ENCODE measurements around the gene VRK1.

VRK1 gene

GRCh38 chr14:96790706-96791105, 6.5 kb upstream of the VRK1 start:
- DNase-seq (ENCODE audit: extremely low read depth in 1 of 2, low read depth in 1 of 2): no peak

GRCh38 chr14:96792003-96792402, 5.2 kb upstream of the VRK1 start:
- no peak for DNase-seq (ENCODE audit: extremely low read depth in 1 of 2, low read depth in 1 of 2)

DNA sequence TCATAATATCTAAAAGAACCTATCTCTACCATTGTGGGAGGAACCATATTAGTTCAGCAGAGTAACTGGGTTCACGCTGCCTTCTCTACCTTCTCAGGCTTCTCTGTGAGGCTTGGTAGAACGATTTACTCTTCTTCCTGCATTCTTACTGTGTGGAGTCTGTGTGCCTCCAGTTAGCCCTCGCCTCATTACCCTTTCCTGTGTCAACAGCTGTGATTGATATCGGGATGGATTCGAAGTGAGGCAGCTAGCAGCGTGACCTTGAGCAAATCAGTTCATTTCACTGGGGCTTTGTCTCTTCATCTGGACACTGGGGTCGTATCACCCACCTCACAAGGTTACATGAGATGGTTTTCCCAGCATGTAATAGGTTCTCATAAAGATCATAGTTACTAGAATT, 4.6 kb upstream of the VRK1 start:
- no peak for DNase-seq (ENCODE audit: extremely low read depth in 1 of 2, low read depth in 1 of 2)

GRCh38 chr14:96793547-96793946, 3.6 kb upstream of the VRK1 start:
- no peak for DNase-seq (ENCODE audit: extremely low read depth in 1 of 2, low read depth in 1 of 2)

DNA sequence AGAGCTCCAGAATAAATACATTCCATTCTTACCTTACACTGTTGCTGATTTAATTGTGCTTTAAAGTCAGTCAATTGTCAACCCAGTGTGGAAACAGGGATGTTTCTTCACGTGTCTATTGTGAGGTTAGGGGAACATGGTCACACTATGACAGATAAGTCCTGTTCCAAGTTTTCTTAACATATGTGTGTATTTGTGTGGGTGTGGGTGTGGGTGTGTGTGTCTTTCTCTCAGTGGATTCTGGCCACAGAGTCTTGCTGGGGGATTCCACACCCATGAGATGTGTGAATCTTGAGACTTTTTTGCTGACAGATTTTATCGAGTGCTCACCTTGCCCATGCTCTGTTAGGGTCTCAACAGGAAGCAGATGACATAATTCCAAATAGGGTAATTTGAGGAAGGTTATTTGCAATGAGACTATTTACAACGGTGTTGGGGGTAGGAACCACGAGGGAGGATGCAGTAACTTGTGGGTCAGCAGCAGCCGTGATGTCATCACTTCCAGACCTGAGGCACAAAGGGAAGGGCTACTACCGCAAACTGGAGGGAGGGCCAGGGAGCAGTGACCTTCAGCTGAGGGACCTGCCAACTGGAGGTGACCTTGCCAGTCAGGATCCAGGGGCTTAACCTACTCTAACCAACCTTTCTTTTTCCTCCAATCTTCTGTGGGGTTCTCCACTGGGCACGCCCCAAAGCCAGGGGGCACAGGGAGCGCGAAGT, 1.9 kb upstream of the VRK1 start:
- DNase-seq (ENCODE audit: extremely low read depth in 1 of 2, low read depth in 1 of 2): no peak

DNA sequence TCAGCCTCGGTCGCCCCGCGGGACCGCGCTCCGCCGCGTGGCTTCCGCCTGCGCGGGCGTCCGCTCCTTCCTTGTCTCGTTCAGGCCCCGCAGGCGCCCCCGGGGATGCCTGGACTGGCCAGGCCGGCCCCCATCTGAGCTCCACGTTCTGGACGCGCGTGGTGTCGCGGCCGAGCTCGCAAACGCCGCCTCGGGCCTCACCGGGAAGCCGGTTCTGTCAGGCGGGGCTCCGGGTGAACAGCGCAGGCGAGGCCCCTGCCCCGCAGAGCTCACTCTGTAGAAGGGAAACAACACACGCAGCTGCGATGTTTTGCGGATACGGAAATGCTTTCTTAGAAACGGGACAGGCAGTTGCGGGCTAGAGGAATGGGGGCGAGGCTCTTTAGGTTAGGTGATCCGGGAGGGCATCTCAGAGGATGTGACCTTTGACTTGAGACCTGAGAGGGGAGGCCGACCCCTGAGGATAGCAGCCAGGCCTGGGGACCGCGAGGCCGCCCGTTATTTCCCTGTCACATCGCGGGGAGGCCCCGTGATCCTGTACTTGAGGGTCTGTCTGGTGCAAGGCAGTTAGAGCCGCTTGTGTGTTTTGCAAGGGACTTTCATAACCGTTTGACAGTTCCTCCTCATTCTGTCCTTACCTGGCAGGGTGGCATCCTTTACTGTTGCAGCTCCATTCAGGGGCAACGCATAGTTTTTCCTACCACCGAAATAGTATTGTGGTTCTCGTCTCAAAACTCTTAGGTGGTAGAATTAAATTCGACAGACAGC, 584 bp downstream of the VRK1 start:
- peak in 1 of 2 donors; percentile 10 for DNase-seq (ENCODE audit: extremely low read depth in 1 of 2, low read depth in 1 of 2)

DNA sequence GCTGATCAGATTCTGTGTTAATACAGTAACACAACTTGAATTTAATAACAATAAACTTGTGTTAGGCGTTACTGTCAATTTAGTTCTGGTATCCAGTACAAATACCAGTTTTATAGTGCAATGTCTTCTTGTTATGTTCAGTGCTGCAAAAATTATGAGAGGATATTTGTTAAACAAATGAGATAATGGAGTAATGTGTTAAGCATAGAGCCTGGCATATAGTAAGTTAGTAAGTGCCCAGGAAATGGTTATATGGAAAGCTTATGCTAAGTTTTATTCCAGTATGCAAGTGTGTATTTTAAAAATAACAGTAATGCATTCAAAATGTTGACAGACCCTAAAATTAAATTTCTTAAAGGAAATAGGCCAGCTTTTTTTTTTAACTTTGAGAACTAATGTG, 1.8 kb downstream of the VRK1 start:
- no peak for DNase-seq (ENCODE audit: extremely low read depth in 1 of 2, low read depth in 1 of 2)

- DNase-seq (ENCODE audit: extremely low read depth in 1 of 2, low read depth in 1 of 2): no peak
Measured at GRCh38 chr14:96799489-96800054, 2.4 kb downstream of the VRK1 start.

DNA sequence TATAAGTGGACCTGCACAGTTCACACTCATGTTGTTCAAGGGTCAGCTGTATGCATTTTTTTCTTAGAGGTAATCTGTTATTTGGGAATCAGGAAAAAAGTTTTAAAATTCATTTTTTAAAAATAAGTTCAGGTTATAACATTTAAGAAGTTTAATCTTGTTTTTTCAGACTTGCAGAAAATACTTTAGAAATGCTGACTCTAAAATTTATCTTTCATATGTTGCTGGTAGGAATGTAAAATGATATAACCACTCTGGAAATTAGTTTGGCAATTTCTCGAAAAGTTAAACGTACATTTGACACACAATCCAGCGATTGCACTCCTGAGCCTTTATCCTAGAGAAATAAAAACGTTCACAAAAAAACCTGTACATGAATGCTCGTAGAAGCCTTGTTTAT, 4.7 kb downstream of the VRK1 start:
- DNase-seq (ENCODE audit: extremely low read depth in 1 of 2, low read depth in 1 of 2): no peak

DNA sequence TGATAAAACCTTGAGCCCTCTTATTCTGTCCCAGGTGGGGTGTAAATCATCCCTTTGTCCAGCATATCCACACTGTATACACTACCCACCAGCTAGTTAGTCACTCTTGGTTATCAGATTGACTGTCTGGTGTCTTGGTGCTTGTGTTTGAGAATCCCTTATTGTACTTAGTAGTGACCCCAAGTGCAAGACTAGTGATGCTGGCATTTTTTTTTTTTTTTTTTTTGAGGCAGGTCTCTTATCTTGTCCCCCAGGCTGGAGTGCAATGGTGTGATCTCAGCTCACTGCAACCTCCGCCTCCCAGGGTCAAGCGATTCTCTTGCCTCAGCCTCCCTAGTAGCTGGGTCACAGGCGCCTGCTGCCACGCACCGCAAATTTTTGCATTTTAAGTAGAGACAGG, 5.8 kb downstream of the VRK1 start:
- DNase-seq (ENCODE audit: extremely low read depth in 1 of 2, low read depth in 1 of 2): no peak

- DNase-seq (ENCODE audit: extremely low read depth in 1 of 2, low read depth in 1 of 2): no peak
Measured at GRCh38 chr14:96803958-96804357, 6.8 kb downstream of the VRK1 start.

- DNase-seq (ENCODE audit: extremely low read depth in 1 of 2, low read depth in 1 of 2): no peak
Measured at GRCh38 chr14:96804895-96805294, 7.7 kb downstream of the VRK1 start.

GRCh38 chr14:96805956-96806355, 8.8 kb downstream of the VRK1 start:
- DNase-seq (ENCODE audit: extremely low read depth in 1 of 2, low read depth in 1 of 2): no peak

- DNase-seq (ENCODE audit: extremely low read depth in 1 of 2, low read depth in 1 of 2): no peak
Measured at GRCh38 chr14:96806836-96807235, 9.7 kb downstream of the VRK1 start.

- no peak for DNase-seq (ENCODE audit: extremely low read depth in 1 of 2, low read depth in 1 of 2)
Measured at GRCh38 chr14:96808619-96809406, 11.6 kb downstream of the VRK1 start.

DNA sequence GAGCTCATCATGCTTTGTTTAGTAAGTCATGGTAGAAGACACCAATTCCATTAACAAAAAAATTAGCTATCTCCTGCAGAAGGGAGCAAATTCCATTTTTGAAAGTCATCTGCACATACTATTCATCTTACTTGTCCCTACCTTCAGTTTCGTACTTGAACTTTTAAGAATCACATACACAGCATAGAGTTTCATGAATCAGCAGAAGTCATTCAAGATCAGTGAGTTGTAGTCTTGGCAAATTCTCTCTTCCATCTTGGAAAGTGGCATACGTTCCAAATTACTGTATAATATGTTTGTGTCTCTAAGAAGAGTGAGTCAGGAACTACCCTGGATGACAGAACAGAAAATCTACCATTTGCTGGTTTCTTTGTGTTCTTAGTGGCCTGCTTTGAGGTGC, 14.1 kb downstream of the VRK1 start:
- no peak for DNase-seq (ENCODE audit: extremely low read depth in 1 of 2, low read depth in 1 of 2)

DNA sequence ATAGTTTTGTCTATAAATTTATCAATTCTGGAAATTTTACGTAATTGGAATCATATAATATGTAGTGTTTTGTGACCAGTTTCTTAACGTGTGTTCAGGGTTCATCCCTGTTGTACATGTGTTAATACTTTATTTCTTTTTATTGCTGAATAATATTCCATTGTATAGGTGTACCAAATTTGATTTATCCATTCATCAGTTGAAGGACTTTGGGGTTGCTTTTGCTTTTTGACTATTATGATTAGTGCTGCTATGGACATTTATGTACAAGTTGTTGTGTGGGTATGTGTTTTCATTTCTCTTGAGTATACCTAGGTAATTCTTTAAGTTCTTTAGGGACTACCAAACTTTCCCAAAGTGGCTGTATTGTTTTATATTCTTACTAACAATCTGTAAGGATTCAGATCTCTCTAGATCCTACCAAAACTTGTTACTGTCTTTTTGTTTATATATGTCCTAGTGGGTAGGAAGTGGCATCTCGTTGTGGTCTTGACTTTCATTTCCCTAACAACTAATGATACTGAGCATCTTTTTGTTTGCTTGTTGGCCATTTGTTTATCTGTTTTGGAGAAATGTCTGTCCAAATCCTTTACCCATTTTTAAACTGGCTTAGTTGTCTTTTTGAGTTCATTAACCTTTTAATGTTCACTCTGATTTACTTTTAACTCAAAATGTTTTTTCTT, 14.9 kb downstream of the VRK1 start:
- DNase-seq (ENCODE audit: extremely low read depth in 1 of 2, low read depth in 1 of 2): no peak

DNA sequence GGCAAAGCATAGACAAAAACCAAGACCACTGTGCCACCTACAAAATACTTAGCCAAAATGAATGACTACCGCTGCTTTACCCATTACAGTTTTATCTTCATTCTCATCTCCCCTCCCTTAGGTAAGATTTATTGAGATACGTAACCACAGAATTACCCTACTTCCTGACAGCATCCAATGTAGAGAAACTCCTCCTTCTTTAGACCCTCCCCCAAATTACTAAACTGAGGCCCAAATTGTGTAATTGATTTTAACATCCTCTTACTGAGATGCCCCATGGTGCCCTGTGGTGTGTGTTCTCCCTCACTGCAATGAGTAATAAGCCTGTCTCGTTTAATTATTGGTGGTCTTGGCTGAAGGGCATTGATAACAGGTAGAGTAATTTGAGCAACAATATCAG, 19.1 kb downstream of the VRK1 start:
- no peak for DNase-seq (ENCODE audit: extremely low read depth in 1 of 2, low read depth in 1 of 2)

DNA sequence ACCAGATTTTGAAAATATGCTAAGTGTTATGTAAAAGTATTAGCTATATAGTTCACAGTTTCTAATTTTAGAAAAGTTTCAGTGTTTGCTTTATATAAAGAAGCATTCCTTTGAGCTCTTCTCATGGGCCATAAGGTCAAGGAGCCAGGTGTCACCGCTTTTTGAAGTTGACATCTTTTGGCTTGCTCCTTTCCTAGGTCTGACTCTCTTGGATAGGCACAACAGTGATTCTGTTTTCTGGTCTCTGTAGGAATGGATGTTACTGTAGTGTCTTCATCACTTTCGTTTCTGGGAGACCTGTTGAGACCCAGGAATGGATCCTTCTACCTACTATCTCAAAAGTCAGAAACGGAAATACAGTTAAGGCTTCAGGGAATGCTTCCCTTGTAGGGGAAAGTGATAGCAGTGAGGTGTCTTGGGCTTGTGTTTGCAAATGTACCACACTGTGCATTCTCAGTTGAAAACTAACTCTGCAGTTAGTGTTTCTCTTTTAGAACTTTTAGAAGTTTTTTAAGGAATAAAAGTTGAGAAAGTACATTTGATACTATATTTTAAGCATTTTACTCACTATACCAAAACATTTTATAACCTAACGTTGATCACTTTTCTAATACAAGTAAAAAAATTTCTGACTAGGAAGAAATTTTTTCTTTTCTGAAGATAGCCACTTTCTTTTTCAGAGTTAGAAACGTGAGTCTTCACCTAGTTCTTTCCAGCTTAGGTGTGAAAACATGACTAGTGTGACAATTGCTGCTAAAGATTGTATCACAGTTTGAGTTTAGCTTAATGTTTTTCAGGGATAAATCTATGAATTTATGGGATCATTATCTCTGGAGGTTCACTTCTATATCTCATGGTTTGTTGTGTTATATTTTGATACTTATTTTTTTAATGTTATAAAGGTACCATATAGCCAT, 20.8 kb downstream of the VRK1 start:
- no peak for DNase-seq (ENCODE audit: extremely low read depth in 1 of 2, low read depth in 1 of 2)

DNA sequence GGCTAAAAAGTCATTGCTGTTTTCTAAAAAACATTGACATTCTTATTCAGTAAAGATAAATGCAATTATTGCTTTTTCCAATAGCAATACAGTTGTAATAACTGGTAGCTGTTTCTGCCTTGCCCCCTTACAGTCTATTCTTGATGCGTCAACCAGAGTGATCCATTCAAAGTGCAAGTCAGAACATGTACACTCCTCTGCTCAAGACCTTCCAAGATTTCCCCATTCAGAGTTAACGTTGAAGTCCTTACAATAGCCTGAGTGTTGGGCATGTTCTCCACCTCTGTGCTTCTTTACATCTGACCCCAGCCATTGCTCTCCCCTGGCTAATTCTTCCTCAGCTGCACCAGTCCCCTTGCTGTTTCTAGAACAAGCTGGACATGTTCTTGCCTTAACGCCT, 24.3 kb downstream of the VRK1 start:
- DNase-seq (ENCODE audit: extremely low read depth in 1 of 2, low read depth in 1 of 2): no peak
